Activated CD4-positive, alpha-beta memory T cell treated with anti-CD3 and anti-CD28 coated beads, Interleukin-2, amount 10 ng/mL, durations not matched to agents 7 days and 5 days (primary cell): ENCODE data around the gene FLRT2. TPM values are rescaled to one million over a fixed set of nuclear protein-coding genes. Genes with fewer than 3 reads are reported as not detected.

Experiments
- CTCF ChIA-PET: fragments of 350-600 bp; sonication (Branson Sonifier 250); formaldehyde crosslinking; loops from one replicate; lab custom pipeline; 2021; ENCODE audit warnings: antibody characterized with exemption, inconsistent platforms; lab: Charles Lee
- POLR2A ChIA-PET: fragments of 350-600 bp; sonication (Branson Sonifier 250); formaldehyde crosslinking; loops from one replicate; lab custom pipeline; 2021; ENCODE audit warnings: antibody characterized with exemption; lab: Charles Lee
- DNase-seq: peaks from one replicate; pipeline ENCODE4 v3.0.0-alpha.2; 2020
- H3K27ac Mint-ChIP-seq: one replicate; pipeline ENCODE4 v1.8.0; 2021; ENCODE audit warnings: mild to moderate bottlenecking, mixed read lengths
- H3K27me3 Mint-ChIP-seq: one replicate; pipeline ENCODE4 v1.8.0; 2021; ENCODE audit warnings: mixed read lengths
- H3K36me3 Mint-ChIP-seq: one replicate; pipeline ENCODE4 v1.8.0; 2021; ENCODE audit warnings: low read depth, mixed read lengths
- H3K4me1 Mint-ChIP-seq: one replicate; pipeline ENCODE4 v1.8.0; 2021; ENCODE audit warnings: mixed read lengths
- H3K4me3 Mint-ChIP-seq: one replicate; pipeline ENCODE4 v1.8.0; 2021; ENCODE audit warnings: mild to moderate bottlenecking, mixed read lengths
- H3K9me3 Mint-ChIP-seq: one replicate; pipeline ENCODE4 v1.8.0; 2021; ENCODE audit warnings: mixed read lengths
- total RNA-seq, 2 experiments: library from RNA; stranded (reverse); gene quantifications; one replicate each; pipeline ENCODE4 v1.2.3, GENCODE V29; 2021

Gene FLRT2
- total RNA-seq, 2 experiments from 2014 or later, result not detected

DNA sequence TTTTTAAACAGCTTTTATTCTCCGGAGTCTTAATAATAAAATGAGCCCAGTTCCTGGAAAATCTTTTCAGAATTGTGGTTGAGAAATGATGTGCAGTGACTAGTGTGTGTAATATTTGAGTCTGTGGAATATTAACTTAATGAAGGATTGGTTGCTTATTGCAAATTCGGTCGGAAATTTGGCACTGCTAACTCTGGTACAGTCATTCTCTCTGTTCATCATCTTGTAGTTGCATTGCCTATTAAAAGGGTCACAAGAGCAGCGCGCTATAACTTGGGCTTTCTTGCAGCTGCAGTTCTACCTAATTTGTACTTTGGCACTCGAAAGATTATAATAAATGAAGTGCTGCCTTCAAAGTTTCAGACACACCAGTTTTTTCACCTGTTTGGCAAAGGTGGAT is 146.0 kb downstream of the FLRT2 start:
- no peak overlapping the region for H3K27ac Mint-ChIP-seq
- no peaks in the 10 kb centered on the region for H3K4me1 Mint-ChIP-seq
- no peaks in the 10 kb centered on the region for H3K36me3 Mint-ChIP-seq
- H3K9me3 Mint-ChIP-seq, result peaks cover 3% of the 10 kb centered on the region
- no peak for DNase-seq
- ChIA-PET CTCF (no interaction called here), POLR2A (no interaction called here)
- H3K4me3 Mint-ChIP-seq, result no peak overlapping the region
- H3K27me3 Mint-ChIP-seq, result no peaks in the 10 kb centered on the region

- ChIA-PET POLR2A (no interaction called here), CTCF (no interaction called here)
- H3K27ac Mint-ChIP-seq, result no peak overlapping the region
- H3K9me3 Mint-ChIP-seq, result peaks cover 8% of the 10 kb centered on the region
- H3K27me3 Mint-ChIP-seq, result no peaks in the 10 kb centered on the region
- H3K4me1 Mint-ChIP-seq, result no peaks in the 10 kb centered on the region
- H3K4me3 Mint-ChIP-seq, result no peak overlapping the region
- no peaks in the 10 kb centered on the region for H3K36me3 Mint-ChIP-seq
- DNase-seq, result no peak
Observed at GRCh38 chr14:85686908-85687307, 157.0 kb downstream of the FLRT2 start.

DNA sequence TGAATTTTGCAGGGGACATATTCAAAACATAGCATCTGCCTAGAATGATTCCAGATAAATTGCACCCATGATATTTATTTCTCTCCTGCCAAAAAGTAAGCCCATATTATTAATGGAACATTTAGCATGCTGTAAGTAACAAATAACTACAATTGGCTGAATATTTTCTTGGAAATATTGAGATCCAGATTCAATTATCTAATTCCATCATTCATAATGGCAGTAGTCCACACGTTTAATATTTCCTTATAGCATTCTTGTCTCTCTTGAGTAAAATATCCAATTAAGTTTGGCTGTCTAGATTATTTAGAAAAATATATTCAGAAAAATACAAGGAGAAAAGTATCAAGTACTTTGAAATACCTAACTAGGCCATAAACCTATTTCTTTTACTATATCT is 157.5 kb downstream of the FLRT2 start:
- DNase-seq, result no peak
- CTCF ChIA-PET, result no interaction called here
- no peaks in the 10 kb centered on the region for H3K4me1 Mint-ChIP-seq
- H3K9me3 Mint-ChIP-seq, result peaks cover 8% of the 10 kb centered on the region
- POLR2A ChIA-PET, result no interaction called here
- H3K4me3 Mint-ChIP-seq, result no peak overlapping the region
- no peaks in the 10 kb centered on the region for H3K27me3 Mint-ChIP-seq
- H3K36me3 Mint-ChIP-seq, result no peaks in the 10 kb centered on the region
- no peak overlapping the region for H3K27ac Mint-ChIP-seq

DNA sequence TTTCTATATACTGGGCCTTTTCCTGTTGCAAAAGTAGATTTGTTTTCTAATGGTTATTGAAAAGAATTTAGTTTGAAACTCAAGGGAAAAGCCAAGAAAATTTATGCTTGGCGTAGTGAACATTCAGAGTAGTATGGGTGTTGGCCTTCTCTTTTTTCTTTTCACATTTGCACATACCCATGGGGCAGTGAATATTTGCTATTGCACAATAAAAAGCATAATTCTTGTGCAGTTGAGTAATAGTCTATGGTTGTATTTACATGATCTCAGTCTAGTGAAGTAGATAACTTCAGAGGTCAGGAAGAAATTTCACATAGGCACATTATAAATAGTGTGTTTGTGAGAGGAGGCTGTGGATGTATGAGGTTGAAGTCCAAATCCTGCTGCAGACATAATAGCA is 158.1 kb downstream of the FLRT2 start:
- DNase-seq, result no peak
- H3K36me3 Mint-ChIP-seq, result no peaks in the 10 kb centered on the region
- no peaks in the 10 kb centered on the region for H3K27me3 Mint-ChIP-seq
- no peak overlapping the region for H3K27ac Mint-ChIP-seq
- H3K4me3 Mint-ChIP-seq, result no peak overlapping the region
- H3K9me3 Mint-ChIP-seq, result peaks cover 8% of the 10 kb centered on the region
- ChIA-PET CTCF (no interaction called here), POLR2A (no interaction called here)
- H3K4me1 Mint-ChIP-seq, result no peaks in the 10 kb centered on the region

GRCh38 chr14:85695300-85695699 is 165.4 kb downstream of the FLRT2 start:
- H3K9me3 Mint-ChIP-seq, result peaks cover 9% of the 10 kb centered on the region
- H3K27me3 Mint-ChIP-seq, result no peaks in the 10 kb centered on the region
- CTCF ChIA-PET, result no interaction called here
- H3K36me3 Mint-ChIP-seq, result no peaks in the 10 kb centered on the region
- no peak for DNase-seq
- no peaks in the 10 kb centered on the region for H3K4me1 Mint-ChIP-seq
- no peak overlapping the region for H3K4me3 Mint-ChIP-seq
- POLR2A ChIA-PET, result no interaction called here
- H3K27ac Mint-ChIP-seq, result no peak overlapping the region

DNA sequence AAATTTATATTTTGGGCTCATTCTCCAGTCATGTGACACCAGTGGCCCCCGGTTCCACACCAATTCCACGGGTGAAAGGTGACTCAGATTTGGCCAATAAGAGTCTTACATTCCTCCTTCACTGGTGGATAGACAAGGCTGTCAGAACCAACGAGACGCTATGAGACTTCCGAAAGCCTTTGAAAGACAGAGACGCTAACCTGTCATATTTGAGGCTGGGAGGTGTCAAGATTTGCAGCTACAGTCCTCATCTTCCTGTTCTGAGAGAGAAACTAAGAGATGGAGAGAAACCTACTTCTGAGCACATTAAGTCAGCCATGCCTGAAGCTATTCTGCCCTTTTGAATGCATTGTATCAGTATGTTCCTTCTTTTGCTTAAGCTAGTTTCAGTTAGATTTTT is 171.2 kb downstream of the FLRT2 start:
- DNase-seq, result no peak
- Mint-ChIP-seq H3K36me3 (no peaks in the 10 kb centered on the region), H3K27me3 (no peaks in the 10 kb centered on the region), H3K4me1 (no peaks in the 10 kb centered on the region), H3K4me3 (no peak overlapping the region), H3K9me3 (peaks cover 3% of the 10 kb centered on the region), H3K27ac (no peak overlapping the region)
- ChIA-PET POLR2A (no interaction called here), CTCF (no interaction called here)

DNA sequence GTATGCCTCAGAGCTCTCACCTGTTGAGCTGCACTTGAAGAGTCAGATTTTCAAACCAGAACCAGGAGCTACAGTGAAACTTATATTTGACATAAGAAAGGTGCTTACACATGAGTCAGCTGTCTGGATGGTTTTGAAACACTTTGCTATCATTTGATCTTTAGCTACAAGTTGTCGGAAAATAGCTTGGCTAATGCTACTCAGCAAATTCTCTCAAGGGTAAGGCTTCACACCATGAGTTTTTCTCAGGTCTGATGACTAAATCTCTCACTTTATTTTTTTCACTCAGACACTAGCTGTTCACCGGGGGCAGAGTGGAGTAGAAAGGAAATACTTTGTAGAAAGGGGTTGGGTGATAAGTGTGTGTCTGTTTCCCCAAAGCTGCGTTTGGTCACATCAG is 171.8 kb downstream of the FLRT2 start:
- Mint-ChIP-seq H3K4me3 (no peak overlapping the region), H3K27me3 (no peaks in the 10 kb centered on the region), H3K4me1 (no peaks in the 10 kb centered on the region), H3K9me3 (peaks cover 3% of the 10 kb centered on the region), H3K36me3 (no peaks in the 10 kb centered on the region), H3K27ac (no peak overlapping the region)
- ChIA-PET CTCF (no interaction called here), POLR2A (no interaction called here)
- DNase-seq, result no peak

DNA sequence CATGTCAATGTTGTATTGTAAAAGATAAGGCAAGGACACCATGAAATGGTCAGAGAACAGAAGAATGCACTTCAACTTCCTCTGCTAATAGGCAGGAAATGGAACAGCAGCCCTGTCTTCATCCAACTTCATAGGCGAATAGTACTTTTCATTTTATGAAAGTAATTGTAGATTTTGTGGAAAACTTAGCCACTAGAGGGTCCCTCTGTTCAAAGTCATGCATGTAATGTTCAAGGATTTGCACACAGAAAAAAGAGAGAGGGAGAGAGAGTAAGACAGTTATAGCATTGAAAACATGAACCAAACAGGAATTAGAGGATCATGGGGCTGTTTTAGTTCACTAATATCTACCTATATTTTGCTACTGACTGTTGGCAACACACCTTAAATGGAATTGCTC is 172.2 kb downstream of the FLRT2 start:
- H3K9me3 Mint-ChIP-seq, result peaks cover 3% of the 10 kb centered on the region
- DNase-seq, result no peak
- POLR2A ChIA-PET, result no interaction called here
- H3K27ac Mint-ChIP-seq, result no peak overlapping the region
- H3K27me3 Mint-ChIP-seq, result no peaks in the 10 kb centered on the region
- H3K4me3 Mint-ChIP-seq, result no peak overlapping the region
- no peaks in the 10 kb centered on the region for H3K36me3 Mint-ChIP-seq
- CTCF ChIA-PET, result no interaction called here
- H3K4me1 Mint-ChIP-seq, result no peaks in the 10 kb centered on the region

GRCh38 chr14:85702997-85703396 is 173.1 kb downstream of the FLRT2 start:
- ChIA-PET CTCF (no interaction called here), POLR2A (no interaction called here)
- no peaks in the 10 kb centered on the region for H3K27me3 Mint-ChIP-seq
- no peak overlapping the region for H3K4me3 Mint-ChIP-seq
- H3K27ac Mint-ChIP-seq, result no peak overlapping the region
- H3K4me1 Mint-ChIP-seq, result no peaks in the 10 kb centered on the region
- peaks cover 3% of the 10 kb centered on the region for H3K9me3 Mint-ChIP-seq
- no peaks in the 10 kb centered on the region for H3K36me3 Mint-ChIP-seq
- DNase-seq, result no peak
